ENCODE results near the gene JAM3.

DNA sequence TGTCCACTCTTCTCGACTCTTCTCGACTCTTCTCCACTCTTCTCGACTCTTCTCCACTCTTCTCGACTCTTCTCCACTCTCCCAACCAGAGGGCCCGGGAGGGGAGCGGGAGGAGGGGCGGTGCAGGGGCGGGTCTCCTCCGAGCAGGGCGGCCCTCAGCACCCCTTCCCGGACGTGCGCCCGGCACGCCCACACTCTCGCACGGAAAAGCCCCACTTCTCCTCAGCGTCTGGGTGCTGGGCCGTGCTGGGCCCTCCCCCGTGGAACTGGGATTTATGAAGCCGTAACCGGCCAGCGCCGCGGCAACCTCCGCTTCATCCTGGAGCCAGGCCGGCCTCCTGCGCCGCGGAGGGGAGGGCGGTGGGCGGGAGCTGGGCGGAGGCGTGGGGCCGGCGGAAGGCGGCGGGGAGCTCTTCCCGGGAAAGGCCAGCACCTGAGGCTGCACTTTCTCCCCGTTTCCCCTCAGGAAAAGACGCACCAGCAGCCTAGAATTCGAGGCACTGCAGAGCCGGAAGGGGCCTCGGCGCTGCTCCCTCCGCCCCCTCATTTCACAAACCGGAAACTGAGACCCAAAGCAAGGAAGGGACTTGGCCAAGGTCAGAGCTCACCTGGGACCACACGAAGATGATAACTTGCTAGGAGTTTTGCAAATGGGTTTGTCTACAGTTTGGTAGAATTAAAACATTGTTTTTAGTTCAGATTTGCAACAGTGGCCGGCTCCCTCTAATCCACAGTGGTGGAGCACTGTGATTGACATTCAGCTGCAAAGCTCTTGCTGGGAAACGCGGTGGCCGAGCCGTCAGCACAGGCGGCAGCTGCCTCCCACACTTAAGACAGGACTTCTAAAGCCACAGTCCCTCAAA lies 31.6 kb upstream of the JAM3 start:
- TF ChIP-seq EZH2phosphoT487 (IDR thresholded peaks at IDR 0.05; ENCODE audit: insufficient read depth, low read depth): no peak
- no peak for TF ChIP-seq EZH2 (IDR thresholded peaks at IDR 0.05; ENCODE audit: insufficient read depth, poor library complexity, severe bottlenecking)
